ENCODE data around the gene GLP1R. TPM values are rescaled to one million over a fixed set of nuclear protein-coding genes. Genes with fewer than 3 reads are reported as not detected.
A peak's percentile ranks its signal among the peaks of the same experiment; 100 is the strongest.

The GLP1R gene
- total RNA-seq, 2 donors from 2014 or later, result 0.15 TPM; not detected in 1

GRCh38 chr6:39114388-39114703 is 65.8 kb downstream of the GLP1R start:
- peak overlapping the region; percentile 90 for H3K4me3 ChIP-seq (ENCODE audit: low read length)
- H3K27ac ChIP-seq (ENCODE audit: low read depth, low read length), result no peak overlapping the region
- Mint-ChIP-seq H3K27me3 (ENCODE audit: insufficient read depth) (peaks cover 37% of the 10 kb centered on the region), H3K4me3 (peak overlapping the region; percentile 71), H3K36me3 (ENCODE audit: low read depth) (no peaks in the 10 kb centered on the region), H3K27ac (no peak overlapping the region), H3K4me1 (peaks cover 19% of the 10 kb centered on the region), H3K9me3 (no peaks in the 10 kb centered on the region)
- H3K4me1 ChIP-seq (ENCODE audit: control insufficient read depth, insufficient read depth, low read length), result no peaks in the 10 kb centered on the region
- no peak for TF ChIP-seq CTCF (conservative IDR thresholded peaks at IDR 0.05)
- DNase-seq, result no peak
- 1% methylated on average over 8 to 11 of the region's 11 CpGs for WGBS, 2 experiments (ENCODE audit: insufficient coverage in 1 of 2, insufficient read length in 1 of 2)
- H3K9ac ChIP-seq (ENCODE audit: extremely low read depth, low read length, poor library complexity, severe bottlenecking), result peak overlapping the region; percentile 44
- peaks cover 35% of the 10 kb centered on the region for H3K27me3 ChIP-seq (ENCODE audit: control insufficient read depth, insufficient read depth, low read length, poor library complexity, severe bottlenecking)
- peaks cover 5% of the 10 kb centered on the region for H3K9me3 ChIP-seq (ENCODE audit: control insufficient read depth, low read length)
- H3K36me3 ChIP-seq (ENCODE audit: control insufficient read depth, insufficient read depth, low read length), result peaks cover 12% of the 10 kb centered on the region

GRCh38 chr6:39114704-39115599 is 66.4 kb downstream of the GLP1R start, which contains the start of gene SAYSD1:
TSS of gene SAYSD1 (minus strand) at chr6:39115186. CDS start at chr6:39115089, 97 bp downstream.
- Mint-ChIP-seq H3K27me3 (ENCODE audit: insufficient read depth) (peaks cover 43% of the 10 kb centered on the region), H3K4me3 (peak within 1 kb of the TSS; percentile 71), H3K27ac (peak within 1 kb of the TSS; percentile 95), H3K9me3 (no peaks in the 10 kb centered on the region), H3K36me3 (ENCODE audit: low read depth) (no peaks in the 10 kb centered on the region), H3K4me1 (peaks cover 19% of the 10 kb centered on the region)
- 4 to 10% methylated on average over 24 to 68 of the region's 68 CpGs for WGBS, 2 experiments (ENCODE audit: insufficient coverage in 1 of 2, insufficient read length in 1 of 2)
- H3K9ac ChIP-seq (ENCODE audit: extremely low read depth, low read length, poor library complexity, severe bottlenecking), result peak within 1 kb of the TSS; percentile 44
- H3K27ac ChIP-seq (ENCODE audit: low read depth, low read length), result peak within 1 kb of the TSS; percentile 59
- no peak for TF ChIP-seq CTCF (conservative IDR thresholded peaks at IDR 0.05)
- peak within 1 kb of the TSS; percentile 90 for H3K4me3 ChIP-seq (ENCODE audit: low read length)
- DNase-seq, result peak; percentile 96
- H3K36me3 ChIP-seq (ENCODE audit: control insufficient read depth, insufficient read depth, low read length), result peaks cover 6% of the 10 kb centered on the region
- H3K27me3 ChIP-seq (ENCODE audit: control insufficient read depth, insufficient read depth, low read length, poor library complexity, severe bottlenecking), result peaks cover 41% of the 10 kb centered on the region
- H3K4me1 ChIP-seq (ENCODE audit: control insufficient read depth, insufficient read depth, low read length), result no peaks in the 10 kb centered on the region
- peaks cover 9% of the 10 kb centered on the region for H3K9me3 ChIP-seq (ENCODE audit: control insufficient read depth, low read length)

DNA sequence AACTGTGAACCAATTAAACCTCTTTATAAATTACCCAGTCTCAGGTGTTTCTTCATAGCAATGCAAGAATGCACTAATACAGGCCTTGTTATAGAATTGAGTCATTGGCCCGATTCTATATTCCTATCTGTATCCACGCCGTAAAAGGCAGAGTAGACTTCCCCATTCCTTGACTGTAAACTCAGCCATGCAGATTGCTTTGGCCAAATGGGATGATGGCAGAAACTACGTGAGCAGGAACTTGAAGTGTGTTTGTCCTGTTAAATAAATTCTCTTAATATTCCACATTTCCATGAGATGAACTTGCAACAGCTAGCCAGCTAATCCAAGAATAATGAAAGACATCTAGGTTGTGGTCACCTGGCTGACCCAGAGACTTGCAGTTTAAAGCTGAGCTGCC is 70.3 kb downstream of the GLP1R start:
- WGBS, 2 experiments (ENCODE audit: insufficient coverage in 1 of 2, insufficient read length in 1 of 2), result 96 to 98% methylated on average over 3 to 4 of the region's 4 CpGs
- H3K27ac ChIP-seq (ENCODE audit: low read depth, low read length), result no peak overlapping the region
- H3K9me3 ChIP-seq (ENCODE audit: control insufficient read depth, low read length), result peaks cover 9% of the 10 kb centered on the region
- Mint-ChIP-seq H3K36me3 (ENCODE audit: low read depth) (no peaks in the 10 kb centered on the region), H3K4me3 (no peak overlapping the region), H3K4me1 (peaks cover 29% of the 10 kb centered on the region), H3K9me3 (no peaks in the 10 kb centered on the region), H3K27me3 (ENCODE audit: insufficient read depth) (peaks cover 64% of the 10 kb centered on the region), H3K27ac (no peak overlapping the region)
- H3K36me3 ChIP-seq (ENCODE audit: control insufficient read depth, insufficient read depth, low read length), result no peaks in the 10 kb centered on the region
- no peaks in the 10 kb centered on the region for H3K4me1 ChIP-seq (ENCODE audit: control insufficient read depth, insufficient read depth, low read length)
- no peak for DNase-seq
- TF ChIP-seq CTCF (conservative IDR thresholded peaks at IDR 0.05), result no peak
- H3K27me3 ChIP-seq (ENCODE audit: control insufficient read depth, insufficient read depth, low read length, poor library complexity, severe bottlenecking), result peaks cover 65% of the 10 kb centered on the region
- H3K4me3 ChIP-seq (ENCODE audit: low read length), result no peak overlapping the region
- H3K9ac ChIP-seq (ENCODE audit: extremely low read depth, low read length, poor library complexity, severe bottlenecking), result no peak overlapping the region

Data from endodermal cell (in vitro differentiated cells).